ENCODE measurements around the gene ETV1. TPM values are rescaled to one million over a fixed set of nuclear protein-coding genes. Genes with fewer than 3 reads are reported as not detected.

The ETV1 gene
- total RNA-seq, 1 experiment from 2014 or later, result 0.52 TPM

GRCh38 chr7:13882051-13882450 lies 107.4 kb downstream of the ETV1 start:
- POLR2A ChIA-PET, result no interaction called here
- H3K4me1 Mint-ChIP-seq (ENCODE audit: low read depth, unreplicated experiment), result no peaks in the 10 kb centered on the region
- no peak for DNase-seq
- no TSS peak for BruUV-seq (replicated peaks)
- Histone ChIP-seq H3K4me3 (ENCODE audit: low read depth, low read length) (no peak overlapping the region), H3K36me3 (ENCODE audit: control insufficient read depth, insufficient read depth, low read length) (no peaks in the 10 kb centered on the region), H3K27me3 (replicated peaks; ENCODE audit: control insufficient read depth, insufficient read depth, low read length) (no peaks in the 10 kb centered on the region), H3K9me3 (no peaks in the 10 kb centered on the region), H3K4me1 (no peaks in the 10 kb centered on the region)
- H3K27me3 Mint-ChIP-seq (ENCODE audit: insufficient read depth, unreplicated experiment), result peaks cover 15% of the 10 kb centered on the region
- no peak for TF ChIP-seq CTCF (IDR thresholded peaks at IDR 0.05; ENCODE audit: insufficient read depth in 1 of 2, low read depth in 1 of 2, low read length in 1 of 2, severe bottlenecking in 1 of 2, unreplicated experiment in 1 of 2)
- no peak overlapping the region for H3K27ac Mint-ChIP-seq (ENCODE audit: unreplicated experiment)
- H3K36me3 Mint-ChIP-seq (ENCODE audit: insufficient read depth, unreplicated experiment), result no peaks in the 10 kb centered on the region
- no peak overlapping the region for H3K4me3 Mint-ChIP-seq (ENCODE audit: unreplicated experiment)
- intact Hi-C loops (cut with micrococcal nuclease; ENCODE audit: unreplicated experiment), result no loop called here
- CTCF ChIA-PET, result no interaction called here
- H3K9me3 Mint-ChIP-seq (ENCODE audit: unreplicated experiment), result no peaks in the 10 kb centered on the region

GRCh38 chr7:13880789-13881188 lies 108.7 kb downstream of the ETV1 start:
- H3K36me3 Mint-ChIP-seq (ENCODE audit: insufficient read depth, unreplicated experiment), result no peaks in the 10 kb centered on the region
- H3K4me3 ChIP-seq (ENCODE audit: low read depth, low read length), result no peak overlapping the region
- ChIA-PET POLR2A (no interaction called here), CTCF (no interaction called here)
- no TSS peak for BruUV-seq (replicated peaks)
- H3K9me3 ChIP-seq, result no peaks in the 10 kb centered on the region
- peaks cover 19% of the 10 kb centered on the region for H3K27me3 Mint-ChIP-seq (ENCODE audit: insufficient read depth, unreplicated experiment)
- no peak overlapping the region for H3K4me3 Mint-ChIP-seq (ENCODE audit: unreplicated experiment)
- TF ChIP-seq CTCF (IDR thresholded peaks at IDR 0.05; ENCODE audit: insufficient read depth in 1 of 2, low read depth in 1 of 2, low read length in 1 of 2, severe bottlenecking in 1 of 2, unreplicated experiment in 1 of 2), result no peak
- DNase-seq, result no peak
- intact Hi-C loops (cut with micrococcal nuclease; ENCODE audit: unreplicated experiment), result no loop called here
- no peak overlapping the region for H3K27ac Mint-ChIP-seq (ENCODE audit: unreplicated experiment)
- no peaks in the 10 kb centered on the region for H3K36me3 ChIP-seq (ENCODE audit: control insufficient read depth, insufficient read depth, low read length)
- no peaks in the 10 kb centered on the region for H3K4me1 Mint-ChIP-seq (ENCODE audit: low read depth, unreplicated experiment)
- H3K9me3 Mint-ChIP-seq (ENCODE audit: unreplicated experiment), result no peaks in the 10 kb centered on the region
- H3K27me3 ChIP-seq (replicated peaks; ENCODE audit: control insufficient read depth, insufficient read depth, low read length), result no peaks in the 10 kb centered on the region; the same call in 1 of the 2 replicates
- no peaks in the 10 kb centered on the region for H3K4me1 ChIP-seq

- H3K4me3 ChIP-seq (ENCODE audit: low read depth, low read length), result no peak overlapping the region
- H3K27me3 Mint-ChIP-seq (ENCODE audit: insufficient read depth, unreplicated experiment), result peaks cover 22% of the 10 kb centered on the region
- no peak for TF ChIP-seq CTCF (IDR thresholded peaks at IDR 0.05; ENCODE audit: insufficient read depth in 1 of 2, low read depth in 1 of 2, low read length in 1 of 2, severe bottlenecking in 1 of 2, unreplicated experiment in 1 of 2)
- no peaks in the 10 kb centered on the region for H3K36me3 Mint-ChIP-seq (ENCODE audit: insufficient read depth, unreplicated experiment)
- DNase-seq, result no peak
- no peaks in the 10 kb centered on the region for H3K9me3 ChIP-seq
- ChIA-PET CTCF (no interaction called here), POLR2A (no interaction called here)
- no peak overlapping the region for H3K27ac Mint-ChIP-seq (ENCODE audit: unreplicated experiment)
- H3K4me1 ChIP-seq, result no peaks in the 10 kb centered on the region
- H3K4me1 Mint-ChIP-seq (ENCODE audit: low read depth, unreplicated experiment), result no peaks in the 10 kb centered on the region
- no peaks in the 10 kb centered on the region for H3K9me3 Mint-ChIP-seq (ENCODE audit: unreplicated experiment)
- no peaks in the 10 kb centered on the region; the same call in 1 of the 2 replicates for H3K27me3 ChIP-seq (replicated peaks; ENCODE audit: control insufficient read depth, insufficient read depth, low read length)
- intact Hi-C loops (cut with micrococcal nuclease; ENCODE audit: unreplicated experiment), result no loop called here
- H3K4me3 Mint-ChIP-seq (ENCODE audit: unreplicated experiment), result no peak overlapping the region
- no peaks in the 10 kb centered on the region for H3K36me3 ChIP-seq (ENCODE audit: control insufficient read depth, insufficient read depth, low read length)
- BruUV-seq (replicated peaks), result no TSS peak
Measured at GRCh38 chr7:13879994-13880686, 109.3 kb downstream of the ETV1 start.

Data from Caco-2 (cell line).